HG03432 (cell line): ENCODE measurements around the gene HBD.

Experiments
- ATAC-seq: cut with Tn5 transposase; IDR thresholded peaks from one replicate; pipeline ENCODE4 v1.9.1; 2021; ENCODE audit warnings: mild to moderate bottlenecking, moderate library complexity; ENCODE audit not compliant: unreplicated experiment

HBD gene

GRCh38 chr11:5196731-5197130 is 37.6 kb downstream of the HBD start:
- ATAC-seq = no peak

GRCh38 chr11:5196067-5196466 is 38.2 kb downstream of the HBD start:
- ATAC-seq = no peak

DNA sequence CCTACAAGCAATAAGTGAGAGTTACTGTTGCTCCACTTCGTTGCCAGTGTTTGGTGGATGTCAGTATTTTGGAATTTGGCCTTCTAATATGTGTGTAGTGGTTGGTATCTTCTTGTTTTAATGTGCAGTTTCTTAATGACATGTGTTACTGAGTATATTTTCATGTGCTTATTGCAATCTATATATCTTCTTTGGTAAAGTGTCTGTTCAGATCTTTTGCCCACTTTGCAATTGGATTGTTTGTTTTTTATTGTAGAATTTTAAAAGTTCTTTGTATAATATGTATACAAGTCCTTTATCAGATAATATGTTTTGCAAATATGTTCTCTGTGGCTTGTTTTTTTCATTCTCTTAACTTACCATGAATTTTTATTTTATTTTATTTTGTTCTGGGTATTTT is 41.5 kb downstream of the HBD start:
- no peak for ATAC-seq

DNA sequence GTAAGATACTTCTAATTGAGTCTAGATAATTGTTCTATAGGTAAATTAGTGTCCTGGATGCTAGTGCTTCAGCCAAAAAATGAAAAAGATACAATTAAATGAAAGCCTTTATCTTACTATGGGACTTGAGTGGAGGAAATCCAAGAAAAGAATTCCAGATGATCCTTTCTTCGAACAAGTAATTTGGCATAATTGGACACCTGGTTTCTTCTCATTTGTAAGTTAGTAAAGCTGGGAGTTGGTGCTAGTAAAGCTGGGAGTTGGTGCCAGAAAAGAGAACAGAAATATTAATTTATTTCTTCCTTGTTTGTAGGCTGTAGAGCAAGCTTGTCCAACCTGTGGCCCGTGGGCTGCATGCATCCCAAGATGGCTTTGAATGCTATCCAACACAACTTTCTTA is 46.1 kb downstream of the HBD start:
- no peak for ATAC-seq
